ENCODE measurements around the gene OR1I1.

OR1I1 gene

GRCh38 chr19:15099017-15099582 lies 17.1 kb downstream of the OR1I1 start:
- no peak for DNase-seq

GRCh38 chr19:15101479-15102082 lies 19.6 kb downstream of the OR1I1 start:
- DNase-seq = no peak

- DNase-seq = no peak
Measured at GRCh38 chr19:15104003-15104402, 22.0 kb downstream of the OR1I1 start.

- no peak for DNase-seq
Measured at GRCh38 chr19:15104411-15104810, 22.4 kb downstream of the OR1I1 start.

- no peak for DNase-seq
Measured at GRCh38 chr19:15105044-15105443, 23.0 kb downstream of the OR1I1 start.

GRCh38 chr19:15107061-15108010 lies 25.3 kb downstream of the OR1I1 start, which contains the start of gene SYDE1:
SYDE1 (plus strand) TSS chr19:15107401; CDS start chr19:15107434, 33 bp downstream.
- no peak for DNase-seq

GRCh38 chr19:15108145-15108844 lies 26.3 kb downstream of the OR1I1 start:
- DNase-seq = no peak

GRCh38 chr19:15108845-15109767 lies 27.1 kb downstream of the OR1I1 start:
- no peak for DNase-seq

GRCh38 chr19:15109768-15110417 lies 27.9 kb downstream of the OR1I1 start:
- DNase-seq = no peak

GRCh38 chr19:15110418-15110815 lies 28.4 kb downstream of the OR1I1 start:
- DNase-seq = no peak

GRCh38 chr19:15111758-15112157 lies 29.7 kb downstream of the OR1I1 start:
- DNase-seq = no peak

- no peak for DNase-seq
Measured at GRCh38 chr19:15112385-15112784, 30.4 kb downstream of the OR1I1 start.

GRCh38 chr19:15113245-15114152 lies 31.5 kb downstream of the OR1I1 start:
- no peak for DNase-seq

GRCh38 chr19:15114153-15114540 lies 32.1 kb downstream of the OR1I1 start:
- DNase-seq = no peak

GRCh38 chr19:15115080-15115479 lies 33.1 kb downstream of the OR1I1 start:
- no peak for DNase-seq

GRCh38 chr19:15115762-15116615 lies 34.0 kb downstream of the OR1I1 start:
- DNase-seq = no peak

GRCh38 chr19:15116856-15117255 lies 34.8 kb downstream of the OR1I1 start:
- DNase-seq = no peak

- no peak for DNase-seq
Measured at GRCh38 chr19:15118248-15118647, 36.2 kb downstream of the OR1I1 start.

- no peak for DNase-seq
Measured at GRCh38 chr19:15118789-15119494, 36.9 kb downstream of the OR1I1 start.

Data from NCI-H1930 (cell line).